Activated naive CD4-positive, alpha-beta T cell treated with anti-CD3 and anti-CD28 coated beads for 36 hours (primary cell): Measurements from ENCODE around the gene YAF2. TPM values are rescaled to one million over a fixed set of nuclear protein-coding genes. Genes with fewer than 3 reads are reported as not detected.
"Not testable (repeated sequence)": the region's sequence is repeated elsewhere in the genome, so short reads cannot be mapped to it uniquely, and the experiment has no call there.

Experiments
- CTCF ChIA-PET: fragments of 350-600 bp; sonication (Branson Sonifier 250); formaldehyde crosslinking; loops from one replicate; lab custom pipeline; 2021; ENCODE audit warnings: antibody characterized with exemption; lab: Charles Lee
- DNase-seq: peaks from one replicate; pipeline ENCODE4 v3.0.0-alpha.2; 2020
- H3K27ac Mint-ChIP-seq: one replicate; pipeline ENCODE4 v1.8.0; 2021; ENCODE audit warnings: mild to moderate bottlenecking, mixed read lengths
- H3K27me3 Mint-ChIP-seq: one replicate; pipeline ENCODE4 v1.8.0; 2021; ENCODE audit warnings: low read depth, mixed read lengths
- H3K36me3 Mint-ChIP-seq: one replicate; pipeline ENCODE4 v1.8.0; 2021; ENCODE audit warnings: low read depth, mixed read lengths
- H3K4me1 Mint-ChIP-seq: one replicate; pipeline ENCODE4 v1.8.0; 2021; ENCODE audit warnings: low read depth, mixed read lengths
- H3K4me3 Mint-ChIP-seq: one replicate; pipeline ENCODE4 v1.8.0; 2021; ENCODE audit warnings: mild to moderate bottlenecking, moderate library complexity, mixed read lengths
- H3K9me3 Mint-ChIP-seq: one replicate; pipeline ENCODE4 v1.8.0; 2021; ENCODE audit warnings: mixed read lengths
- intact Hi-C: fragments of 100-400 bp; cut with micrococcal nuclease; formaldehyde crosslinking; loops from one replicate; pipeline ENCODE4 v1.15.1; 2023
- total RNA-seq, 2 experiments: library from RNA; stranded (reverse); gene quantifications; one replicate each; pipeline ENCODE4 v1.2.3, GENCODE V29; 2021

Gene YAF2
- total RNA-seq, 2 experiments from 2014 or later: 28.6 to 34.8 TPM

DNA sequence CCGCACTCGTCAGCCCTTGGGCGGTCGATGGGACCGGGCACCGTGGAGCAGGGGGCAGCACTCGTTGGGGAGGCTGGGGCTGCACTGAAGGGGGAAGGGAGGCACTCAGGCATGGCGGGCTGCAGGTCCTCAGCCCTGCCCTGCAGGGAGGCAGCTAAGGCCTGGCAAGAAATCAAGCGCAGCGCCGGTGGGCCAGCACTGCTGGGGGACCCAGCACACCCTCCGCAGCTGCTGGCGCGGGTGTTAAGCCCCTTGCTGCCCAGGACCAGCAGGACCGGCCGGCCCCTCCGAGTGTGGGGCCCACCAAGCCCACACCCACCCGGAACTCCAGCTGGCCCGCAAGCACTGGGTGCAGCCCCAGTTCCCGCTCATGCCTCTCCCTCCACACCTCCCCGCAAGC lies 35.7 kb upstream of the YAF2 start:
- intact Hi-C loops: no loop called here
- Mint-ChIP-seq H3K4me1 (no peaks in the 10 kb centered on the region), H3K9me3 (no peaks in the 10 kb centered on the region), H3K27me3 (peaks cover 2% of the 10 kb centered on the region), H3K27ac (no peak overlapping the region), H3K36me3 (no peaks in the 10 kb centered on the region), H3K4me3 (no peak overlapping the region)
- no peak for DNase-seq
- CTCF ChIA-PET: no interaction called here

- Mint-ChIP-seq H3K27ac (no peak overlapping the region), H3K4me3 (no peak overlapping the region)
- CTCF ChIA-PET: no interaction called here
These were observed 32.5 kb upstream of the YAF2 start for GRCh38 chr12:42270596-42270995.

GRCh38 chr12:42267413-42268190 lies 29.6 kb upstream of the YAF2 start:
- CTCF ChIA-PET: no interaction called here
- Mint-ChIP-seq H3K27ac (no peak overlapping the region), H3K4me1 (peaks cover 2% of the 10 kb centered on the region), H3K4me3 (no peak overlapping the region), H3K36me3 (no peaks in the 10 kb centered on the region), H3K9me3 (no peaks in the 10 kb centered on the region), H3K27me3 (peaks cover 2% of the 10 kb centered on the region)
- no peak for DNase-seq
- intact Hi-C loops: no loop called here

More at GRCh38 chr12:42270596-42270995, 32.5 kb upstream of the YAF2 start:
- no peak for DNase-seq
- intact Hi-C loops: no loop called here
- peaks cover 2% of the 10 kb centered on the region for H3K27me3 Mint-ChIP-seq
- H3K9me3 Mint-ChIP-seq: no peaks in the 10 kb centered on the region
- no peaks in the 10 kb centered on the region for H3K36me3 Mint-ChIP-seq
- no peaks in the 10 kb centered on the region for H3K4me1 Mint-ChIP-seq

GRCh38 chr12:42266579-42267230 lies 28.7 kb upstream of the YAF2 start:
- Mint-ChIP-seq H3K27me3 (peaks cover 2% of the 10 kb centered on the region), H3K4me3 (no peak overlapping the region), H3K9me3 (no peaks in the 10 kb centered on the region), H3K27ac (no peak overlapping the region), H3K36me3 (no peaks in the 10 kb centered on the region), H3K4me1 (peaks cover 2% of the 10 kb centered on the region)
- DNase-seq: no peak
- intact Hi-C loops: no loop called here
- CTCF ChIA-PET: no interaction called here

DNA sequence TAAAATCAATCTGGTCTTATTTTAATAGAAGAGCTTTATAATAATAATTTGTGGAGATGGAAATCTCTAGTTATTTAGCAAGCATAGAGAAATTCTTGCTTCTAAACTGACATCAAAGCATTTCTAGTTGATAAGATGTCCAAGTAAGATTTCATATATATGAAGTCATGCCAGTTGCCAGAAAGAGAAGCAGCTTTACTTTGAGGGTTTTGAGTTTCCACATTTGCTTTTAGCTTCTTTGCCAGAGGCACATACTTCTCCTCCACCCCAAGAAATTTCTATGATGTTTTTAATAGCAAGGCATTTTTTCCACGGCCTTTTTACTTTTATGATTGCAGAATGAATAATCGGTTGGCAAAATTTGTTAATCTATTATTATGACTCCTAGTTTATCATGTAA lies 24.2 kb upstream of the YAF2 start:
- H3K4me1 Mint-ChIP-seq: peaks cover 2% of the 10 kb centered on the region
- H3K27me3 Mint-ChIP-seq: no peaks in the 10 kb centered on the region
- no peak overlapping the region for H3K4me3 Mint-ChIP-seq
- CTCF ChIA-PET: no interaction called here
- H3K36me3 Mint-ChIP-seq: no peaks in the 10 kb centered on the region
- H3K9me3 Mint-ChIP-seq: no peaks in the 10 kb centered on the region
- no peak for DNase-seq
- intact Hi-C loops: no loop called here
- H3K27ac Mint-ChIP-seq: no peak overlapping the region

DNA sequence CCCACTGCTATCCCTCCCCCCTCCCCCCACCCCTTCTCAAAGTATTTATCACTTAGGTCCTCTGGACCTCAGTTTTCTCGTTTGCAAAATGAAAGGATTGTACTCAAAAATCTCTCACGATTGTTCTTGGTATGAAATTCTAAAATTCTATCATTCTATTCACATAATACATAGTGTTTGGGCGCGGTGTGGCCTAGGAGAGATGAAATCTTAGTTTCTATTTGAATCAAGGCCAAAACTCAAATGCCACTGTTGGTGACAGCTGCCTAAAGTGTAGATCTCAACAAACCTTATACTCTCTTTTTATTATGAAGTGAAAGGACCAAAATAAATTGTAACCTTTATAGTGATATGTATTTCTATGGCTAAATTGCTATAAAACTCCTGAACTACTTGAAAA lies 23.7 kb upstream of the YAF2 start:
- H3K27ac Mint-ChIP-seq: no peak overlapping the region
- intact Hi-C loops: no loop called here
- no peaks in the 10 kb centered on the region for H3K27me3 Mint-ChIP-seq
- H3K36me3 Mint-ChIP-seq: peaks cover 2% of the 10 kb centered on the region
- no peak overlapping the region for H3K4me3 Mint-ChIP-seq
- CTCF ChIA-PET: no interaction called here
- H3K9me3 Mint-ChIP-seq: no peaks in the 10 kb centered on the region
- peaks cover 2% of the 10 kb centered on the region for H3K4me1 Mint-ChIP-seq
- DNase-seq: no peak

DNA sequence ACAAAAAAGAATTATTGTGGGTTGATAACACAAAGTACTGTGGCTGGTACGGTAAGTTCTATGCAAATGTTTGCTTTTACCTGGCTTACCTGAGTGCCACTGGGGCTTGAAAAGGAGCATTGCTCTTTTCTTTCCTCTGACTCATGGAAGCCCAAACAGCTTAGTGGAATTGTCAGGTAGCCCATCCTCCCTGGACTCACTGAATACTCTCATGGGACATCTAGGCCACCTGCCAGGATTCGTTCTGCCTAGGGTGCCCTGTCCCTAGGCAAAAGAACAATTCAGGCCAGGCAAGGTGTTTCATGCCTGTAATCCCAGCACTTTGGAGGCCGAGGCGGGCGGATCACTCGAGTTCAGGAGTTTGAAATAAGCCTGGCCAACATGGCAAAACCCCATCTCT lies 22.5 kb upstream of the YAF2 start:
- peaks cover 2% of the 10 kb centered on the region for H3K36me3 Mint-ChIP-seq
- H3K9me3 Mint-ChIP-seq: no peaks in the 10 kb centered on the region
- H3K27me3 Mint-ChIP-seq: no peaks in the 10 kb centered on the region
- peaks cover 5% of the 10 kb centered on the region for H3K4me1 Mint-ChIP-seq
- intact Hi-C loops: no loop called here
- DNase-seq: no peak
- H3K27ac Mint-ChIP-seq: no peak overlapping the region
- CTCF ChIA-PET: interaction anchor here (0.6 kb wide), 1 partner anchor 280 kb away, joined by 6 read pairs; no protein-coding TSS in a partner anchor
- no peak overlapping the region for H3K4me3 Mint-ChIP-seq

DNA sequence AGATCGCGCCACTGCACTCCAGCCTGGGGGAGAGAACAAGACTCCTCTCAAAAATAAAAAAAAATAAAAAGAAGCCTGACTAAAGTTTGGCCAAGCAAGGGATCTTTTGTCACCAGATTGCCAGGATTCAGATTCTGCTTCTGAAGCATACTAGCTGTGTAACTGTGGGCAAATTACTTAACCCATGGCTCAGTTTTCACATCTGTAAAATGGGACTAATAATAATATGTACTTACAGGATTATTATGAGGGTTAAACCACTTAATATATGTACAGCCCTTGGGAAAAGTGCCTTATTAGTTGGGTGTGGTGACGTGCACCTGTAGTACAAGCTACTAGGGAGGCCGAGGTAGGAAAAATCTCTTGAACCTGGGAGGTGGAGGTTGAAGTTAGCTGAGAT lies 21.7 kb upstream of the YAF2 start:
- Mint-ChIP-seq H3K9me3 (no peaks in the 10 kb centered on the region), H3K27me3 (no peaks in the 10 kb centered on the region), H3K36me3 (peaks cover 2% of the 10 kb centered on the region), H3K4me1 (peaks cover 3% of the 10 kb centered on the region), H3K27ac (no peak overlapping the region), H3K4me3 (no peak overlapping the region)
- CTCF ChIA-PET: no interaction called here
- intact Hi-C loops: no loop called here
- DNase-seq: no peak

- CTCF ChIA-PET: no interaction called here
- Mint-ChIP-seq H3K27ac (no peak overlapping the region), H3K4me1 (peaks cover 3% of the 10 kb centered on the region), H3K4me3 (no peak overlapping the region), H3K9me3 (peaks cover 9% of the 10 kb centered on the region), H3K36me3 (peaks cover 2% of the 10 kb centered on the region), H3K27me3 (no peaks in the 10 kb centered on the region)
- intact Hi-C loops: no loop called here
- DNase-seq: no peak
These were observed 17.8 kb upstream of the YAF2 start for GRCh38 chr12:42255866-42256261.

GRCh38 chr12:42255221-42255865 lies 17.3 kb upstream of the YAF2 start:
- DNase-seq: no peak
- Mint-ChIP-seq H3K4me1 (peaks cover 3% of the 10 kb centered on the region), H3K27ac (no peak overlapping the region), H3K4me3 (no peak overlapping the region), H3K27me3 (peaks cover 4% of the 10 kb centered on the region), H3K36me3 (peaks cover 2% of the 10 kb centered on the region), H3K9me3 (peaks cover 9% of the 10 kb centered on the region)
- intact Hi-C loops: no loop called here
- CTCF ChIA-PET: no interaction called here

DNA sequence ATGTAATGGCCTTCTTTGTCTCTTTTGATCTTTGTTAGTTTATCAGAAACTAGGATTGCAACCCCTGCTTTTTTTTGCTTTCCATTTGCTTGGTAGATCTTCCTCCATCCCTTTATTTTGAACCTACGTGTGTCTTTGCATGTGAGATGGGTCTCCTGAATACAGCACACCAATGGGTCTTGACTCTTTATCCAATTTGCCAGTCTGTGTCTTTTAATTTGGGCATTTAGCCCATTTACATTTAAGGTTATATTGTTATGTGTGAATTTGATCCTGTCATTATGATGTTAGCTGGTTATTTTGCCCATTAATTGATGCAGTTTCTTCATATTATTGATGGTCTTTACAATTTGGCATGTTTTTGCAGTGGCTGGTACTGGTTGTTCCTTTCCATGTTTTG lies 14.6 kb upstream of the YAF2 start:
- H3K27ac Mint-ChIP-seq, H3K9me3 Mint-ChIP-seq, DNase-seq, H3K4me3 Mint-ChIP-seq, intact Hi-C loops, H3K4me1 Mint-ChIP-seq, CTCF ChIA-PET, H3K27me3 Mint-ChIP-seq, H3K36me3 Mint-ChIP-seq: not testable (repeated sequence)

DNA sequence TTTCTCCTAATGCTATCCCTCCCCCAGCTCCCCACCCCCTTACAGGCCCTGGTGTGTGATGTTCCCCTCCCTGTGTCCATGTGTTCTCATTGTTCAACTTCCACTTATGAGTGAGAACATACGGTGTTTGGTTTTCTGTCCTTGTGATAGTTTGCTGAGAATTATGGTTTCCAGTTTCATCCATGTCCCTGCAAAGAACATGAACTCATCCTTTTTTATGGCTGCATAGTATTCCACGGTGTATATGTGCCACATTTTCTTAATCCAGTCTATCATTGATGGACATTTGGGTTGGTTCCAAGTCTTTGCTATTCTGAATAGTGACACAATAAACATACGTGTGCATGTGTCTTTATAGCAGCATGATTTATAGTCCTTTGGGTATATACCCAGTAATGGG lies 11.0 kb upstream of the YAF2 start:
- H3K4me3 Mint-ChIP-seq, H3K36me3 Mint-ChIP-seq, CTCF ChIA-PET, H3K9me3 Mint-ChIP-seq, H3K27ac Mint-ChIP-seq, H3K4me1 Mint-ChIP-seq, DNase-seq, H3K27me3 Mint-ChIP-seq, intact Hi-C loops: not testable (repeated sequence)
